ENCODE results near the gene MAP2K2. TPM values are rescaled to one million over a fixed set of nuclear protein-coding genes. Genes with fewer than 3 reads are reported as not detected.

The MAP2K2 gene
- total RNA-seq, 4 donors from 2014 or later: 136 to 199 (median 195) TPM

DNA sequence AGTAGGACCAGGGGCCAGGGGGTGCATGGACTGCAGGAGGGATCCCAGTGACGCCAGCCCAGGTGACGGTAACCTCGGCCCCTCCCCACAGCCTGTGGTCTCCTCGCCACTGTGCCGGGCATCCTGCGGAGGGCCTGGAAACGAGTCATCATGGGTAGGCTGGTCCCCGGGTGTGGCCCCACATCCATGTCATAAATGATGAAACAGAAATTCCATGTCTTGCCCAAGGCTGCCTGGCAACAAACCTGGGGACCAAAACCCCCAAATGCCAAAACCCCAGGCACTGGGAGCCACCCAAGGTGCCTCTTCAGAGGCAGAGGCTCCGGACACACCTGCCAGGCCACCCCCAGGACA, 20.9 kb downstream of the MAP2K2 start:
- intact Hi-C loops (cut with DNase I; ENCODE audit: low total_unique reads) (no loop called here), in situ Hi-C loops (cut with MboI; ENCODE audit: low pct_ligation_motif_present in 1 of 4, low pct_unique_long_range_greater_than_20kb in 1 of 4, low sequenced_read_pairs in 3 of 4) (no loop called here)
- H3K4me1 ChIP-seq: no peaks in the 10 kb centered on the region
- no peak overlapping the region for H3K4me3 ChIP-seq
- no peaks in the 10 kb centered on the region for H3K9me3 ChIP-seq
- H3K36me3 ChIP-seq: peaks cover 0 to 29% (median 8%) of the 10 kb centered on the region in 4 donors
- WGBS, 2 donors (ENCODE audit: low coverage in 1 of 2): 79% methylated on average over 5 of the region's 9 CpGs; no CpG with 5 or more reads in 1 of the 2 donors
- H3K27me3 ChIP-seq: no peaks in the 10 kb centered on the region
- no peak for TF ChIP-seq POLR2AphosphoS5 (IDR thresholded peaks at IDR 0.05)
- TF ChIP-seq, protein P1, sequence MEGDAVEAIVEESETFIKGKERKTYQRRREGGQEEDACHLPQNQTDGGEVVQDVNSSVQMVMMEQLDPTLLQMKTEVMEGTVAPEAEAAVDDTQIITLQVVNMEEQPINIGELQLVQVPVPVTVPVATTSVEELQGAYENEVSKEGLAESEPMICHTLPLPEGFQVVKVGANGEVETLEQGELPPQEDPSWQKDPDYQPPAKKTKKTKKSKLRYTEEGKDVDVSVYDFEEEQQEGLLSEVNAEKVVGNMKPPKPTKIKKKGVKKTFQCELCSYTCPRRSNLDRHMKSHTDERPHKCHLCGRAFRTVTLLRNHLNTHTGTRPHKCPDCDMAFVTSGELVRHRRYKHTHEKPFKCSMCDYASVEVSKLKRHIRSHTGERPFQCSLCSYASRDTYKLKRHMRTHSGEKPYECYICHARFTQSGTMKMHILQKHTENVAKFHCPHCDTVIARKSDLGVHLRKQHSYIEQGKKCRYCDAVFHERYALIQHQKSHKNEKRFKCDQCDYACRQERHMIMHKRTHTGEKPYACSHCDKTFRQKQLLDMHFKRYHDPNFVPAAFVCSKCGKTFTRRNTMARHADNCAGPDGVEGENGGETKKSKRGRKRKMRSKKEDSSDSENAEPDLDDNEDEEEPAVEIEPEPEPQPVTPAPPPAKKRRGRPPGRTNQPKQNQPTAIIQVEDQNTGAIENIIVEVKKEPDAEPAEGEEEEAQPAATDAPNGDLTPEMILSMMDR (IDR thresholded peaks at IDR 0.05): no peak
- no peak for TF ChIP-seq POLR2A (IDR thresholded peaks at IDR 0.05)
- no peak for TF ChIP-seq EP300 (IDR thresholded peaks at IDR 0.05; ENCODE audit: low read depth)
- no peak overlapping the region for H3K27ac ChIP-seq
- DNase-seq: no peak

DNA sequence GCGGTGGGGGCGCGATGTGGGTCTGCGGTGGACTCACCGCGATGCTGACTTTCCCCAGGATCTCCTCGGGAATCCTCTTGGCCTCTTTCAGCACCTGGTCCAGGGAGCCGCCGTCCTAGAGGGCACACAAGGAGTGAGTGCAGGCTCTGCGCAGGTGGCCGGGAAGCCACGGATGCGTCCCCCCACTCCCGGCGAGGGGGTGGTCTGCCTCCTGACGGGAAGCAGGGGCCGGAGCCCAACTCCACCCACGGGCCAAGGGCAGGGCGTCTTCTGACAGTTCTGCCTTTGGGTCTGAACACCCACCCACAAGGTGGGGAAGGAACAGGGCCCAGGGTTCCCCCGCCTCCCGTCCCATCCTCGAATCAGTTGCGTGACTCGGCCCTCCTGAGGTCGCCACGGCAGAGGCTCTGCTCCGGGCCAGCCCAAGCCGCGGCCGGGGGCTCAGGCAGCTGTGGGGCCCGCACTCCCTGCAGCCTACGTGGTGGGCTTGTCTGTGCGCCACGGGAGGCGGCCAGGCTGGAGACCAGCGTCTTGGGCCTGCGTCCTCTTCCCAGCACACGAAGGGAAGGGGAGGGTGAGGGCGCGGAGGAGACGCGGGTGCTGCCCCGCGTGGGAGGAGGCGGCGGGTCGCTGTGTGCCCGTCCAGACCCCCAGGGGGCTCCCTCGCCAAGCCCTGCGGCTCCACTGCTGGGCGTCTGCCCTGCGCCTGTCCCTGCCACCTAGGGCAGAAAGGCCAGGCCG, 21.4 kb downstream of the MAP2K2 start:
- 91% methylated on average over 51 of the region's 53 CpGs; no CpG with 5 or more reads in 1 of the 2 donors for WGBS, 2 donors (ENCODE audit: low coverage in 1 of 2)
- in situ Hi-C loops (cut with MboI; ENCODE audit: low pct_ligation_motif_present in 1 of 4, low pct_unique_long_range_greater_than_20kb in 1 of 4, low sequenced_read_pairs in 3 of 4): no loop called here

DNA sequence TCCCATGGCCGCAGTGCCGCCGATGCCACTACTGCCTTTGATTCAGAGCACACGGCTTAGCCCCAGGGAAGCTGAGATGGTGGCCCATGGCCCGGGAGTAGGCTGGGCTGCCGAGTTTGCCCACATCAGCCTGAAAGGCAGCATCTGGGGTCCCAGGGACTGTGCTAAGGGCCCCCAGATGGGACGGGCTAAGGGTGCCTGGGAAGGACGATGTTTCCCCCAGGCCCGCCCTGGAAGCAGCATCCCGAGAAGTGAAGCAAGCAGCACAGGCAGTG, 22.5 kb downstream of the MAP2K2 start:
- 96 to 100% methylated on average over 2 to 10 of the region's 10 CpGs for WGBS, 2 donors (ENCODE audit: low coverage in 1 of 2)
- no peak for DNase-seq
- Histone ChIP-seq H3K4me1 (peaks cover 2 to 4% (median 3%) of the 10 kb centered on the region in 4 donors), H3K27ac (no peak overlapping the region), H3K4me3 (no peak overlapping the region), H3K9me3 (no peaks in the 10 kb centered on the region), H3K27me3 (no peaks in the 10 kb centered on the region), H3K36me3 (peaks cover 0 to 29% (median 8%) of the 10 kb centered on the region in 4 donors)
- intact Hi-C loops (cut with DNase I; ENCODE audit: low total_unique reads) (no loop called here), in situ Hi-C loops (cut with MboI; ENCODE audit: low pct_ligation_motif_present in 1 of 4, low pct_unique_long_range_greater_than_20kb in 1 of 4, low sequenced_read_pairs in 3 of 4) (no loop called here)
- TF ChIP-seq EP300 (IDR thresholded peaks at IDR 0.05; ENCODE audit: low read depth) (no peak), POLR2AphosphoS5 (IDR thresholded peaks at IDR 0.05) (no peak), POLR2A (IDR thresholded peaks at IDR 0.05) (no peak)
- TF ChIP-seq, protein P1 (IDR thresholded peaks at IDR 0.05): no peak

More for the DNA sequence above, 21.4 kb downstream of the MAP2K2 start:
- H3K4me1 ChIP-seq: no peaks in the 10 kb centered on the region
- no peak for DNase-seq
- peaks cover 0 to 29% (median 8%) of the 10 kb centered on the region in 4 donors for H3K36me3 ChIP-seq
- intact Hi-C loops (cut with DNase I; ENCODE audit: low total_unique reads): no loop called here
- TF ChIP-seq EP300 (IDR thresholded peaks at IDR 0.05; ENCODE audit: low read depth): no peak
- no peak for TF ChIP-seq POLR2AphosphoS5 (IDR thresholded peaks at IDR 0.05)
- TF ChIP-seq, protein P1 (IDR thresholded peaks at IDR 0.05): no peak
- TF ChIP-seq POLR2A (IDR thresholded peaks at IDR 0.05): no peak
- no peak overlapping the region for H3K27ac ChIP-seq
- H3K4me3 ChIP-seq: no peak overlapping the region
- H3K27me3 ChIP-seq: no peaks in the 10 kb centered on the region
- H3K9me3 ChIP-seq: no peaks in the 10 kb centered on the region

DNA sequence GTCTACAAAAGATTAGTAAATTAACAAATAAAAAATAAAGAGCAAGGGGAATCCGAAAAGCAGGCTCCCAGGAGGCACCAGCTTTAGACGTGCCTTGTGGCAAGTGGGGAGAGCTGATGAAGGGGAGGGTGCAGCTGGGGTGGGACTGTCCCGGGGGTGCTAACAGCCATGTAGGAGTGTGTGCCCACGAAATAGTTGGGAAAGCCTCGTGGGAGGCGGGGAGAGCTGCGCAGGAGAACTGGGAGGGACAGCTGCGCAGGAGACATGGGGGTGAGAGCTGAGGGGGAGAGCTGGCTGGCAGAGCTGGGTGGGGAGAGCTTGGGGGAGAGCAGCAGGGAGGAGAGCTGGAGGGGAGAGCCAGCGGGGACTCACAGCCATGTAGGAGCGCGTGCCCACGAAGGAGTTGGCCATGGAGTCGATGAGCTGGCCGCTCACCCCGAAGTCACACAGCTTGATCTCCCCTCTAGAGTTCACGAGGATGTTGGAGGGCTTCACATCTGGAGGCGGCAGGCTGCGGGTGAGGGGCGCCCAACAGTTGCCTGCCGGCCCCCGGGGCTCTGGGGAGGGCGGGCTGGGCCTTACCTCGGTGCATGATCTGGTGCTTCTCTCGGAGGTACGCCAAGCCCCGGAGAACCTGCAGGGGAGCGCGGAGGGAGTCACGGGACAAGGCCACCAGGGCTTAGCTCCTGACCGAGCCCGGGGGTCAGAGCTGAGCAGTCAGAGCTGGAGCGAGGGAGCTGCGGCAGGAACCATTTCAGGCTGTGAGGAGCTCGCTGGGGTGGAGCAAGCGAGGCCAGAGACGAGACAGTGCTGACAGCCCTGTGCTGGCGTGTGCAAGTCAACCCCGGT, 23.1 kb downstream of the MAP2K2 start:
- DNase-seq: no peak
- WGBS, 2 donors (ENCODE audit: low coverage in 1 of 2): 92% methylated on average over 7 to 36 of the region's 38 CpGs

More for the DNA sequence above, 23.1 kb downstream of the MAP2K2 start:
- no peak overlapping the region for H3K27ac ChIP-seq
- intact Hi-C loops (cut with DNase I; ENCODE audit: low total_unique reads): no loop called here
- no peaks in the 10 kb centered on the region for H3K27me3 ChIP-seq
- no peaks in the 10 kb centered on the region for H3K9me3 ChIP-seq
- TF ChIP-seq, protein P1 (IDR thresholded peaks at IDR 0.05): no peak
- TF ChIP-seq POLR2A (IDR thresholded peaks at IDR 0.05): no peak
- no peak for TF ChIP-seq POLR2AphosphoS5 (IDR thresholded peaks at IDR 0.05)
- TF ChIP-seq EP300 (IDR thresholded peaks at IDR 0.05; ENCODE audit: low read depth): no peak
- peaks cover 0 to 29% (median 8%) of the 10 kb centered on the region in 4 donors for H3K36me3 ChIP-seq
- no peak overlapping the region for H3K4me3 ChIP-seq
- H3K4me1 ChIP-seq: peaks cover 6 to 9% (median 7%) of the 10 kb centered on the region in 4 donors
- in situ Hi-C loops (cut with MboI; ENCODE audit: low pct_ligation_motif_present in 1 of 4, low pct_unique_long_range_greater_than_20kb in 1 of 4, low sequenced_read_pairs in 3 of 4): no loop called here
